Right lobe of liver (tissue), 4 donors: ENCODE data around the gene ADI1.

Source experiments
- POLR2A ChIP-seq: fragments of 450-650 bp; IDR thresholded peaks from one replicate; pipeline ENCODE4 v1.6.1; 2017; ENCODE audit warnings: antibody characterized with exemption, mild to moderate bottlenecking
- TF ChIP-seq, protein P1 (sequence below), 4 donors: fragments of 200-600 bp in 3 of 4; fragments of 450-650 bp in 1 of 4; IDR thresholded peaks; one replicate each; pipeline versions ENCODE4 v1.5.1 to v1.8.0; 2016 to 2022; ENCODE audit warnings: antibody characterized with exemption in 4 of 4, mild to moderate bottlenecking in 2 of 4
- donor health status: DM: no; HTN: no; CAD: no.
- donor health status: DM: no; HTN: no; CAD: no.
- donor health status: DM: no; HTN: yes; CAD: no.

DNA sequence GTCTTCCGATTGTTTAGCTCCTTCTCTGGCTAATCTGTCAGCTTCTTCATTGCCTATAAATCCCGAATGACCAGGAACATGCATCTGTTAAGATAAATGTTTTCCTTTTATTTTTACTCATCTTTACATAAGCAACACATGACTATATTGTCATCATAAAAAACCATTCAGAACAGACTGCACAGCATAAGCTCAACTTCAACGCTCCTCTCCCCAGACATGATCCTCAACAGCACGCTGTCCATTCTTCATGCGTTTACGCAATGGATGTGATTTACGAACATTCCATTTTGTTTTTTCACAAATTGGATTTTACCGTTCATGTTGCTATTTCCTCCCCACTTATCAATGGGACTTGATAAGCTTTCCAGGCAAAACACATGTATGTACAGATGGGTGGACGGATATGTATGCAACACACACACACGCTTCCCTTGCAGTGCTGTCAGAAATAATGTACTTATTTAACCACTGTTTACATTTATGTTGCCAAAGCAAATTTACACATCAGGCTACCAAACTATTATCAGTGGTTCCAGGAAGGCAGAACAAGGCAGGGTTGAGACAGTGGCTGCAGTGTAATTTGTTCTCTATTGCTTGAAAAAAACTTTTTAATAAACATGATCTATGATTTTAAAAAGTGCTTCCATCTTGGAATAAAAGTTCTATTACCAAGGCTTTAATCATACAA is 26.6 kb upstream of the ADI1 start:
- TF ChIP-seq, protein P1, sequence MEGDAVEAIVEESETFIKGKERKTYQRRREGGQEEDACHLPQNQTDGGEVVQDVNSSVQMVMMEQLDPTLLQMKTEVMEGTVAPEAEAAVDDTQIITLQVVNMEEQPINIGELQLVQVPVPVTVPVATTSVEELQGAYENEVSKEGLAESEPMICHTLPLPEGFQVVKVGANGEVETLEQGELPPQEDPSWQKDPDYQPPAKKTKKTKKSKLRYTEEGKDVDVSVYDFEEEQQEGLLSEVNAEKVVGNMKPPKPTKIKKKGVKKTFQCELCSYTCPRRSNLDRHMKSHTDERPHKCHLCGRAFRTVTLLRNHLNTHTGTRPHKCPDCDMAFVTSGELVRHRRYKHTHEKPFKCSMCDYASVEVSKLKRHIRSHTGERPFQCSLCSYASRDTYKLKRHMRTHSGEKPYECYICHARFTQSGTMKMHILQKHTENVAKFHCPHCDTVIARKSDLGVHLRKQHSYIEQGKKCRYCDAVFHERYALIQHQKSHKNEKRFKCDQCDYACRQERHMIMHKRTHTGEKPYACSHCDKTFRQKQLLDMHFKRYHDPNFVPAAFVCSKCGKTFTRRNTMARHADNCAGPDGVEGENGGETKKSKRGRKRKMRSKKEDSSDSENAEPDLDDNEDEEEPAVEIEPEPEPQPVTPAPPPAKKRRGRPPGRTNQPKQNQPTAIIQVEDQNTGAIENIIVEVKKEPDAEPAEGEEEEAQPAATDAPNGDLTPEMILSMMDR (IDR thresholded peaks at IDR 0.05) = no peak
- TF ChIP-seq POLR2A = no peak
